Measurements from ENCODE around the gene SLC4A5.

Gene SLC4A5

GRCh38 chr2:74281141-74281975 is 61.9 kb downstream of the SLC4A5 start:
- TF ChIP-seq LEF1 (IDR thresholded peaks at IDR 0.05; ENCODE audit: borderline replicate concordance) = no peak
- no peak for TF ChIP-seq ELF4 (IDR thresholded peaks at IDR 0.05)
- no peak for TF ChIP-seq SP1 (IDR thresholded peaks at IDR 0.05)
- TF ChIP-seq FOXM1 (IDR thresholded peaks at IDR 0.05; ENCODE audit: borderline replicate concordance) = no peak
- no peak for TF ChIP-seq ZNF384 (IDR thresholded peaks at IDR 0.05)
- TF ChIP-seq, protein P1, sequence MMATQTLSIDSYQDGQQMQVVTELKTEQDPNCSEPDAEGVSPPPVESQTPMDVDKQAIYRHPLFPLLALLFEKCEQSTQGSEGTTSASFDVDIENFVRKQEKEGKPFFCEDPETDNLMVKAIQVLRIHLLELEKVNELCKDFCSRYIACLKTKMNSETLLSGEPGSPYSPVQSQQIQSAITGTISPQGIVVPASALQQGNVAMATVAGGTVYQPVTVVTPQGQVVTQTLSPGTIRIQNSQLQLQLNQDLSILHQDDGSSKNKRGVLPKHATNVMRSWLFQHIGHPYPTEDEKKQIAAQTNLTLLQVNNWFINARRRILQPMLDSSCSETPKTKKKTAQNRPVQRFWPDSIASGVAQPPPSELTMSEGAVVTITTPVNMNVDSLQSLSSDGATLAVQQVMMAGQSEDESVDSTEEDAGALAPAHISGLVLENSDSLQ (IDR thresholded peaks at IDR 0.05) = no peak
- no peak for TF ChIP-seq ARNT (IDR thresholded peaks at IDR 0.05)
- no peak for TF ChIP-seq SUZ12 (IDR thresholded peaks at IDR 0.05)
- TF ChIP-seq NFRKB (IDR thresholded peaks at IDR 0.05) = no peak
- TF ChIP-seq BHLHE40 (IDR thresholded peaks at IDR 0.05; ENCODE audit: borderline replicate concordance) = no peak
- no peak for TF ChIP-seq FOXK2 (IDR thresholded peaks at IDR 0.05)
- ChIA-PET POLR2A (no interaction called here), CTCF (no interaction called here)
- DNase-seq (ENCODE audit: extremely low spot score) = no peak

GRCh38 chr2:74278694-74279093 is 64.5 kb downstream of the SLC4A5 start:
- TF ChIP-seq CTBP1 (IDR thresholded peaks at IDR 0.05; ENCODE audit: borderline replicate concordance) (no peak), TARDBP (IDR thresholded peaks at IDR 0.05) (no peak), ELF4 (IDR thresholded peaks at IDR 0.05) (no peak)
- ChIA-PET POLR2A (no interaction called here), CTCF (interaction anchor here (0.9 kb wide), 1 partner anchor 56 kb away, joined by 3 read pairs; no protein-coding TSS in a partner anchor)
- DNase-seq (ENCODE audit: extremely low spot score) = no peak

DNA sequence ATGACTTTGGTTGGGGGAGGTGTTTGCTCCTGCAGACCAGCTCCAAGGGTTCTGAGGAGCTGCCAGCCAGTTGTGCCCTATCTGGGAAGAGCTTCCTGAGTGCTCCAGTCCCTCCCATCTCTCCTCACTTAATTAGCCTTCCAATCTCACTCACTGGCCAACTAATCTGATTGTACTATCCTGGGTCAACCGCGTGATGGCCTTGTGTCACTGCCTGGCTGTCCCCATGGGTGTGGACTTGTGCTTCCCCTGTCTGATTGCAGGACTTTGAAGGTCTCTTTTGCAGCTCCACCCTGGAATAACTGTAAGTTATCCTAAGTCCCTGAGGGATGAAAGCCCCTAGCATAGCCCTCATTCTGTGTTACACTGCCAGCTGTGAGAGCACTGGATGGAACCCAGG is 65.0 kb downstream of the SLC4A5 start:
- no peak for DNase-seq (ENCODE audit: extremely low spot score)
- ChIA-PET POLR2A (no interaction called here), CTCF (interaction anchor here (0.6 to 0.9 kb wide), 2 partner anchors 57 to 149 kb away, joined by 3 read pairs; no protein-coding TSS in a partner anchor)
- TF ChIP-seq L3MBTL2 (conservative IDR thresholded peaks at IDR 0.05) = no peak

GRCh38 chr2:74275228-74275627 is 68.0 kb downstream of the SLC4A5 start:
- DNase-seq (ENCODE audit: extremely low spot score) = no peak
- ChIA-PET CTCF (no interaction called here), POLR2A (no interaction called here)
- no peak for TF ChIP-seq LEF1 (IDR thresholded peaks at IDR 0.05; ENCODE audit: borderline replicate concordance)
- TF ChIP-seq ELF4 (IDR thresholded peaks at IDR 0.05) = no peak
- TF ChIP-seq ZNF384 (IDR thresholded peaks at IDR 0.05) = no peak
- no peak for TF ChIP-seq BHLHE40 (IDR thresholded peaks at IDR 0.05; ENCODE audit: borderline replicate concordance)
- no peak for TF ChIP-seq L3MBTL2 (conservative IDR thresholded peaks at IDR 0.05)
- TF ChIP-seq HDGF (IDR thresholded peaks at IDR 0.05; ENCODE audit: borderline replicate concordance) = no peak
- no peak for TF ChIP-seq ARNT (IDR thresholded peaks at IDR 0.05)
- no peak for TF ChIP-seq CTBP1 (IDR thresholded peaks at IDR 0.05; ENCODE audit: borderline replicate concordance)
- no peak for TF ChIP-seq NFRKB (IDR thresholded peaks at IDR 0.05)

GRCh38 chr2:74269667-74270066 is 73.5 kb downstream of the SLC4A5 start:
- POLR2A ChIA-PET = no interaction called here
- TF ChIP-seq L3MBTL2 (conservative IDR thresholded peaks at IDR 0.05) = no peak
- no peak for TF ChIP-seq ZNF384 (IDR thresholded peaks at IDR 0.05)
- TF ChIP-seq FOXK2 (IDR thresholded peaks at IDR 0.05) = no peak
- TF ChIP-seq FOXM1 (IDR thresholded peaks at IDR 0.05; ENCODE audit: borderline replicate concordance) = no peak
- TF ChIP-seq SP1 (IDR thresholded peaks at IDR 0.05) = no peak
- no peak for TF ChIP-seq FOXA1 (IDR thresholded peaks at IDR 0.05)
- no peak for TF ChIP-seq HDGF (IDR thresholded peaks at IDR 0.05; ENCODE audit: borderline replicate concordance)
- no peak for TF ChIP-seq TARDBP (IDR thresholded peaks at IDR 0.05)
- no peak for TF ChIP-seq ARNT (IDR thresholded peaks at IDR 0.05)
- CTCF ChIA-PET = interaction anchor here (0.6 kb wide), 1 partner anchor 307 kb away, joined by 4 read pairs; no protein-coding TSS in a partner anchor
- no peak for DNase-seq (ENCODE audit: extremely low spot score)

- ChIA-PET CTCF (interaction anchor here (1.0 kb wide), 1 partner anchor 17 kb away, joined by 6 read pairs; no protein-coding TSS in a partner anchor), POLR2A (no interaction called here)
- peak; percentile 58 for DNase-seq (ENCODE audit: extremely low spot score)
- no peak for TF ChIP-seq ZNF384 (IDR thresholded peaks at IDR 0.05)
- no peak for TF ChIP-seq FOXA1 (IDR thresholded peaks at IDR 0.05)
- TF ChIP-seq HDGF (IDR thresholded peaks at IDR 0.05; ENCODE audit: borderline replicate concordance) = no peak
- TF ChIP-seq ARNT (IDR thresholded peaks at IDR 0.05) = no peak
- TF ChIP-seq, protein P1 (IDR thresholded peaks at IDR 0.05) = 0 out of 2 replicates have a peak, but pooled peaks have one; percentile 8
- no peak for TF ChIP-seq BHLHE40 (IDR thresholded peaks at IDR 0.05; ENCODE audit: borderline replicate concordance)
Measured at GRCh38 chr2:74267068-74267467, 76.1 kb downstream of the SLC4A5 start.

DNA sequence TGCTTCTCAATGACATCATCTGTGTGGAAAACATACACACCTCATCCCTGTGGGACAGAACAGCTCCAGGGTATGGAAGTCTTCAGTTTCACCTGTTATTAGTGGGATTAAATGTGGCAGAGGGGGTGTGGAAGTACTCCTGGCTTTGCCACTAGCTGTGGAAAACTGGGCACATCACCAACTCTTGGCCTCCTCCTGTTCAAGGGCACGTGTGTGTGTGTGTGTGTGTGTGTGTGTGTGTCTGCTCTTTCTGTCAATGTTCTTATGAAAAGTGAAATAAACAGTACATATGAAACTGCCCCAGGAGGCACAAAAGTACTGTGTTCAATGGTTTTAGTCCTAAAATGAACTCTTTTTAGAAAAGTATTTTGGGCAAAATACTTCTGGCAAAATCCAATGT is 78.9 kb downstream of the SLC4A5 start:
- ChIA-PET CTCF (no interaction called here), POLR2A (no interaction called here)
- no peak for TF ChIP-seq SUZ12 (IDR thresholded peaks at IDR 0.05)
- no peak for TF ChIP-seq ELF4 (IDR thresholded peaks at IDR 0.05)
- no peak for TF ChIP-seq ZNF384 (IDR thresholded peaks at IDR 0.05)
- TF ChIP-seq SP1 (IDR thresholded peaks at IDR 0.05) = no peak
- TF ChIP-seq FOXK2 (IDR thresholded peaks at IDR 0.05) = no peak
- TF ChIP-seq FOXM1 (IDR thresholded peaks at IDR 0.05; ENCODE audit: borderline replicate concordance) = no peak
- no peak for TF ChIP-seq FOXA1 (IDR thresholded peaks at IDR 0.05)
- TF ChIP-seq HDGF (IDR thresholded peaks at IDR 0.05; ENCODE audit: borderline replicate concordance) = no peak
- TF ChIP-seq CTBP1 (IDR thresholded peaks at IDR 0.05; ENCODE audit: borderline replicate concordance) = no peak
- TF ChIP-seq NFRKB (IDR thresholded peaks at IDR 0.05) = no peak
- TF ChIP-seq L3MBTL2 (conservative IDR thresholded peaks at IDR 0.05) = no peak
- no peak for TF ChIP-seq TARDBP (IDR thresholded peaks at IDR 0.05)
- TF ChIP-seq BHLHE40 (IDR thresholded peaks at IDR 0.05; ENCODE audit: borderline replicate concordance) = no peak
- DNase-seq (ENCODE audit: extremely low spot score) = no peak
